GM12872 (cell line): ENCODE data around the gene RENBP.

Experiments used
- TF ChIP-seq, protein P1 (sequence below): IDR thresholded peaks from 3 replicates; pipeline ENCODE4 v1.5.1; 2011; ENCODE audit warnings: low read depth, mild to moderate bottlenecking, low read length, moderate library complexity; ENCODE audit not compliant: insufficient read depth

The RENBP gene

DNA sequence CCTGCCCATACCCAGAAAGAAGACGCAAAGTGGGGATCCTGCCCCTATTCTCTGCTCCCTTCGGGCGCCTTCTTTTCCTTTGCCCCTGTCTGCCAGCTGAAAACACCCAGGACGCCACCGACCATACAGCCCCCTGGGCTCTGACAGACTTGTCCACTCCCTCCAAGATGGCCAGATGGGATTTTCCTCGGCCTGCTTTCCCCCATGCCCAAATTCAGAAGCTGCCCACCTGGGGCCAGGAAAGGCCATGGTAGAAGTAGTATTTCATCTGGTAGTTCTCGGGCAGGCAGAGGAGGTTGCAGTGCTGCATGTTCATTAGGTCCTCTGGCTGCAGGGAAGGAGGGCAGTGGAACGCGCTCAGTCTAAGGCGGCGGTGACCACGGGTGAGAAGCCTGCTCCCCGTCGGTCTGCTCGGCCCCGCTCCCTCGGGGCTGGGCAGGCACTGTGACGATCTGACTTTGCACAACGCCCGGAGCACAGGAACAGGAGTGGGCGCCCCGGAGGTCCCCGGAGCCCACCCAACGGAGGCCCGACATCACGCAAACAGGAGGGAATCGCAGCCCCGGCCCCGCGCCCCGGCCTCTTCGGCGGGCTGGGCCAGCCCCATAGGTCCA is 10.2 kb downstream of the RENBP start:
- TF ChIP-seq, protein P1, sequence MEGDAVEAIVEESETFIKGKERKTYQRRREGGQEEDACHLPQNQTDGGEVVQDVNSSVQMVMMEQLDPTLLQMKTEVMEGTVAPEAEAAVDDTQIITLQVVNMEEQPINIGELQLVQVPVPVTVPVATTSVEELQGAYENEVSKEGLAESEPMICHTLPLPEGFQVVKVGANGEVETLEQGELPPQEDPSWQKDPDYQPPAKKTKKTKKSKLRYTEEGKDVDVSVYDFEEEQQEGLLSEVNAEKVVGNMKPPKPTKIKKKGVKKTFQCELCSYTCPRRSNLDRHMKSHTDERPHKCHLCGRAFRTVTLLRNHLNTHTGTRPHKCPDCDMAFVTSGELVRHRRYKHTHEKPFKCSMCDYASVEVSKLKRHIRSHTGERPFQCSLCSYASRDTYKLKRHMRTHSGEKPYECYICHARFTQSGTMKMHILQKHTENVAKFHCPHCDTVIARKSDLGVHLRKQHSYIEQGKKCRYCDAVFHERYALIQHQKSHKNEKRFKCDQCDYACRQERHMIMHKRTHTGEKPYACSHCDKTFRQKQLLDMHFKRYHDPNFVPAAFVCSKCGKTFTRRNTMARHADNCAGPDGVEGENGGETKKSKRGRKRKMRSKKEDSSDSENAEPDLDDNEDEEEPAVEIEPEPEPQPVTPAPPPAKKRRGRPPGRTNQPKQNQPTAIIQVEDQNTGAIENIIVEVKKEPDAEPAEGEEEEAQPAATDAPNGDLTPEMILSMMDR, result no peak

GRCh38 chrX:153933748-153934147 is 10.7 kb downstream of the RENBP start:
- TF ChIP-seq, protein P1, result no peak

DNA sequence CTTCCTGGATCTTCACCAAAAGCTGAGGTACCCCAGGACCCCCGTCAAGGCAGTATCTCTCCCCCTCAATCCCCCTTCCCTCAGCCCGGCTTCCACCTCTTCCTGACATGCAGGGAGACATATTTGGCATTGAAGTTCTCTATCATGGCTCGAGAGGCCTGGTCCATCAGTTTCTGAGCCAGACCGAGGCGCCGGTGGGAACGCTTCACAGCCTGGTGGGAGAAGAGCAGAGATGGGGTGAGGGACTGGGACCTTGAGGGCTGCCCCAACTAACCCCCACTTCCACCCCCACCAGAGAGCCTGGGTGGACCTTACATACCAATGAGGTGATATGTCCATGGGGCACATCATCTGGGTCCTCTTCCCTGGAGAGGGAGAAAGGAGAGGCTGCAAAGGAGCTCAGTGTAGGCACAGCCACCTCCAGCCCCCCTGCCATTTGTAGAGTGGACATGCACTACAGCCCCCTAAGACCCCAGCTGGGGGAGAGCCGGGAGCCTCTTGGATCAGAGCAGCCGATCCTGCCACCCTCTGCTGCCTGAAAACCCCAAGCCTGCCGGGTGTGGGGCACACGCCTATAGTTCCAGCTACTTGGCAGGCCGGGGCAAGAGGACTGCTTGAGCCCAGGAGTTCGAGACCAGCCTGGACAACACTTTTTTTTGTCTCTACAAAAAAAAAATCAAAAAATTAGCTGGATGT is 12.1 kb downstream of the RENBP start:
- TF ChIP-seq, protein P1, result no peak

DNA sequence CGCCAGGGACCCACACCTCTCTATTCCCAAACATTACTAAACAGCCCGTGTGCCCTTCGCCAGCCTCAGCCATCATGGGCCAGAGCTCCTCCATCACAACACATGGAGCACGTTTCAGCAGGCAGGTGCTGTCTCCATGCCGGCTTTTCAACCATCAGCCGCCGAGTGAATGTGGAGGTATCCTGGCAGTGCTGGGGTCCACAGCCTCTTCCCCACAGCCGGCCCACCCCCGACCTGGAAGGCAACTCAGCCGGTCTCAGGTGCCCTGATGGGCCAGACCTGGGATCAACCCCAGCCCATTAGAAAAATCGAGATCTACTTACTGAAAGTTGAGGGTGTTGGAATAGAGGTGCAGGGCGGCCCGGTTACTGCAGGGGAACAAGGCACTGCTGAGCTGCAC is 12.7 kb downstream of the RENBP start:
- TF ChIP-seq, protein P1, result no peak

DNA sequence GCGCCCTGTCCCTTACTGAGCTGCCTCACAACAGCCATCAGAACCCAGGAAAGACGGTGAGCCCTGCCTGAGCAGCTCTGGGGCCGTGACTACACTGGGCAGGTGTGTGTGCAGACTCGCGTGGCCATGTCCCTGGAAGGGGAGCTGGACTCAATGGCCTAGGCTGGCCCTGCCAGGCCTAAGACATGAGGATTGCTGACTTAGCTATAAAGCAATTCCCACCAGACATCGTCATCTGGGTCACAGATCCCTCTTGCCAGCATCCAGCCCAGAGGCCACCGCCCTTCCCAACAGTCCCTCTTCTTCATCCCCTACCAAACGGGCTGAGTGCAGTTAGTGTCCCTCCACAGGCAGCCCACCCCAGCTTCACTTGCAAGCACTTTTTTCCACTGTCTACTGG is 13.3 kb downstream of the RENBP start:
- TF ChIP-seq, protein P1, result no peak

- TF ChIP-seq, protein P1, result no peak
Measured at GRCh38 chrX:153930011-153930910, 14.2 kb downstream of the RENBP start.

GRCh38 chrX:153929576-153929975 is 14.9 kb downstream of the RENBP start:
- TF ChIP-seq, protein P1, result no peak
